SK-N-SH treated with all-trans-retinoic acid at 6 μM for 48 hours (cell line): ENCODE results near the gene TTC7B.

Experiments
- ARNTL ChIP-seq: fragments of 450-650 bp; formaldehyde crosslinking; IDR thresholded peaks from 2 replicates; pipeline ENCODE4 v1.5.0; 2020; ENCODE audit warnings: low read depth, mild to moderate bottlenecking, moderate library complexity, borderline replicate concordance
- OSR1 ChIP-seq: fragments of 250-450 bp; sonication (Bioruptor Pico); IDR thresholded peaks from 2 replicates; pipeline ENCODE4 v1.8.0; 2022; ENCODE audit warnings: moderate library complexity, mild to moderate bottlenecking, inconsistent platforms
- TCF4 ChIP-seq: fragments of 250-450 bp; sonication (Bioruptor Pico); IDR thresholded peaks from 2 replicates; pipeline ENCODE4 v1.8.0; 2021; ENCODE audit warnings: mild to moderate bottlenecking, moderate library complexity, borderline replicate concordance
- TOX ChIP-seq: fragments of 250-450 bp; sonication (Bioruptor Pico); IDR thresholded peaks from 2 replicates; pipeline ENCODE4 v1.8.0; 2021; ENCODE audit warnings: mild to moderate bottlenecking, moderate library complexity, borderline replicate concordance
- ZFP3 ChIP-seq: fragments of 250-450 bp; sonication (Bioruptor Pico); IDR thresholded peaks from 2 replicates; pipeline ENCODE4 v1.5.0; 2020; ENCODE audit warnings: mild to moderate bottlenecking, moderate library complexity

GRCh38 chr14:90521084-90521929 is 294.9 kb downstream of the TTC7B start:
- TF ChIP-seq TCF4 (CRISPR knock-in tag) (no peak), ARNTL (no peak), ZFP3 (CRISPR knock-in tag) (no peak), TOX (CRISPR knock-in tag) (no peak), OSR1 (CRISPR knock-in tag) (no peak)
